HG03342 (cell line): Measurements from ENCODE around the gene HSH2D.

ENCODE experiments used
- ATAC-seq: cut with Tn5 transposase; IDR thresholded peaks from one replicate; pipeline ENCODE4 v1.9.1; 2021; ENCODE audit warnings: mild to moderate bottlenecking, moderate library complexity; ENCODE audit not compliant: unreplicated experiment

The HSH2D gene

DNA sequence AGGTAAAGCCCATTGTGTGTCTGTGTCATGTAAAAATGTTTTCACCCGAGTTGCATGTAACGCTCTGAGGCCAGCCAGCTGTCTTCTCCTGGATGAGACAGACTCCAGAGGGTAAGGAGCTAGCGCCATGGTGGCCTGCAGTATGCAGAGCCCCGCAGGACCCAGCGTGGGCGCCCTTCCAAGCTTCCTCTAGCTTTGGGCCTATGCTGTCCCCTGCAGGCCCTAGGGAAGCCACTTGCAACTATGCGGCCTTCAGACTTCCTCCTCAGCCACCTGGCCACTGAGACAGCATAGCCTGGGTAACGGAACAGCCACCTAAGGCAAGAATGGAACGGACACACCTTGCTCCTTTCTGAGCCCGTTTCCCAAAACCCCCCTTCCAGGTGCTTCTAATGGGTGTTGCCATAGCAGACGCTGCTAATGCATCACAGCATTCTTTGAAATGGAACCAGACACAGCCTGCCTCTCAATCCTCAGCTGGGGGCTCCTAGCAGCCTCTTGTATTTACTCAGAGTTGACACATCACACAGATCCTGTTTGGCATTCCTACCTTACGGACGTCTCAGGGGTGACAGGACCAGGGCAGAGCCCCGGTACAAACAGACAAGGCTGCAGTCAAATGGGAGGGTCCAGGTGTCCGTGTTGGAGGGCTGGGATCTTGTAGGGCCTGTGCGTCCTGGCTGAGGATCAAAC lies 47.9 kb downstream of the HSH2D start:
- no peak for ATAC-seq

DNA sequence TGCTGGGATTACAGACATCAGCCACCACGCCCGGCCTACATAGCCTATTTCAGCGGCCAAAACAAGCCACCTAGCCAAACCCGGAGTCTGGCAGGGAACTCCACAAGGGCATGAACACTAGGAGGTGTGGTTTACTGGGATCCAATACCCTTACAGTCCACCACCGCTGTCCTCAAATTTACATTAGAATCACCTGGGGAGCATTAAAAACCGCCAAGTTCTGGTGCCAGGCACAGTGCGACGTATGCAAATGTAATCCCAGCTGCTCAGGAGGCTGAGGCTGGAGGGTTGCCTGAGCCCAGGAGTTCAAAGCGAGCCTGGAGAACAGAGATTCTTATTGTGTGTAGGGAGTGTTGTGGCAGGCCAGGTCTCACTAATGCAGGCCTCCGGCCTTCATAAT lies 50.0 kb downstream of the HSH2D start:
- ATAC-seq: no peak

DNA sequence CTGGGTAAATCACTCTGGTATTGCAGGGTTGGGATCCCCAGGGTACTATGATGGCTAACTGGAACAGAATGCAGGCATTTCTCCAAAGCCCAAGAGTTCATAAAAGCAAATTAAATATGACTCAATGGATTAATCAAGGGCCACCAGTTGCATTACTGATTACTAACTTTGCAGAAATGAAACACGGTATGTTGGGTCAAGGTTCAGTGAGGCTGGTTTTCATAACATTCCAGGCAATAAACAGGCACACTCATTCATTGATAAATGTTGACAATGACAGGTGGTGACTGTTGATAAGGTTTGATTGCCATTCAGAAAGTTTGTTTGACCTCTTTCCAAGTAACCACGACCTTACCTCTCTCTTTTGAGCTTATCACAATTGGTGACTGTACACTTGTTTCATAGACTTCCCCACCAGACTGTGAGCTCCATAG lies 53.7 kb downstream of the HSH2D start:
- no peak for ATAC-seq

DNA sequence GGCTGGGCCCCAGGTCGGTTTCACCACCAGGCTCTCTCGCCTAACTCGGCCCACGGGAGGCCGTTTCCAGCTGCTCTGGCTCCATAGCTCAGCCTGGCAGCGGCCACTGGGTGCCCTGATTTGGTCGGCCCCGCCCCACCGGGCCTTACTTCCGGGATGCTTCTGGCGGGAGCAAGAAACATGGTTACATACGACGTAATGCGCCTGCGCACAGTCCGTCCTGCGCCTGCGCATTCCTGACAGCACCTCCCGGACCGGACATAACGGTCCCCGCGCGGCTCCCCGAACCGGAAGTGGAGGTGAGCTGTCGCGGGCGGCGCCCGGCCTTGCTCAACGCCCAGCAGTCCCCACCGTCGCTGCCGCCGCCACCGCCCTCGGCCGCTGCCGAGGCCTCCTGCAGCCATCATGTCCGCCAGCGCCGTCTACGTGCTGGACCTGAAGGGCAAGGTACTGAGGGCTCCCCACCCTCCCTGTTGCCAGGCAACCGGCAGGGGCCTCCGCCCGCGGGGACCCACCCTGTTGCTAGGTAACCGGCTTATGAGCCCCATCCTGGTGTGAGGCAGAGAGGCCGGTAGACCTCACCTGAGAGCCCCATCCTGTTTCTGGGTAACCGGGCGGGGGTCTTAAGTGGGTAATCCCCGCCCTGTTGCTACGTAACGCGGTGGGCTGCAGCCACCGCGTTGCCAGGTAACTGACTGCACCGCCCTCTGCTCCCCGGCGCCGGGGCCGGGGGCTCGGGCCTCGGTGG lies 54.3 kb downstream of the HSH2D start, which contains the start of gene AP1M1:
Gene AP1M1, plus strand, starts transcription at position 290 of the 748 bp plus-strand sequence. Its CDS starts 116 bp downstream, at position 406.
- peak; percentile 89 for ATAC-seq

GRCh38 chr19:16198370-16198651 lies 54.8 kb downstream of the HSH2D start:
- no peak for ATAC-seq

DNA sequence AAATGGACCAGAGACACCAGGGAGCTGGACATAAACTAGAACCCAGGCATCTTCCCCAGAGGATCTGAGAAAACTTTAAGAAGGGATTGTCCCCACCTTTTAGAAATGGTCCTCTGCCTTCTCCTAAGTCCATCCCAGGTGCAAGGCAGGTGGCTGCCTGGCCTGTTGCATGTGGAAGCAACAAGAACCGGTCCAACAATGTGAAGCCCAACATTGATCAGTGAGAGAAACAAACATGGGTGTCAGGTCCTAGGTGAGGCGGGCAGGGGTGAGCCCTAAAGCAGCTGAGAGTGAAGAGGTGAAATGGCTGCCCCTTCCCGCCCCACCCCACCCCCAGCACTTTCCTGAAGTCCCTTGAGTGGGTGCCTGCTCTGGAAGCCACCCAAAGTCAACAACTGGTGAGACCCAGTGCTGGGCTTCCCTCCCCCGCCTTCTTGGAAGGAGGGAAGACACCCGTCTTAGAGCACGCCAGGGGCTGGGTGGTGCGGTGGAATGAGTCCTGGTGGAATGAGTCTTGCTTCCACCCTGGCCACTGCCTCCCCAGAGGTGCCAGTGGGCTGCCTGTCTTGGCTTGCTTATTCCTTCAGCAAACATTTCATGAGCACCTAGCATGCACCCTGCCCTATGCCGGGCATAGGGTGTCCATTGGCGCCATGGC lies 55.9 kb downstream of the HSH2D start:
- ATAC-seq: no peak

- ATAC-seq: no peak
Measured at GRCh38 chr19:16200038-16201010, 56.8 kb downstream of the HSH2D start.

- no peak for ATAC-seq
Measured at GRCh38 chr19:16201011-16201391, 57.5 kb downstream of the HSH2D start.

GRCh38 chr19:16202320-16203255 lies 59.1 kb downstream of the HSH2D start:
- ATAC-seq: no peak

GRCh38 chr19:16203256-16204004 lies 59.9 kb downstream of the HSH2D start:
- ATAC-seq: no peak

DNA sequence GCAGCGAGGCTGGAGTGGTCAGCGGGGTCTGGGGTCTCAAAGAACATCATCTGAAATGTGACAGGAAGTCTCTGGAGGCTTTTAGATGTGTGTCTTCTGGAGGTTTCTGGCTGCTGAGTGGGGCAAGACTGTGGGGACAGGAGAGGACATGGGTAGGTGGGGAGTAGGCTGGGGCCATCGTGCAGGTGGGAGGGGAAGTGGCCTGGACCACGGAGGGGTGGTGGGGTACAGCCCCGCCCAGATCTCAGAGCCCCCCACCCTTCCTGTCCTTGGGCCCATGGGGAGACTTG lies 60.5 kb downstream of the HSH2D start:
- no peak for ATAC-seq

DNA sequence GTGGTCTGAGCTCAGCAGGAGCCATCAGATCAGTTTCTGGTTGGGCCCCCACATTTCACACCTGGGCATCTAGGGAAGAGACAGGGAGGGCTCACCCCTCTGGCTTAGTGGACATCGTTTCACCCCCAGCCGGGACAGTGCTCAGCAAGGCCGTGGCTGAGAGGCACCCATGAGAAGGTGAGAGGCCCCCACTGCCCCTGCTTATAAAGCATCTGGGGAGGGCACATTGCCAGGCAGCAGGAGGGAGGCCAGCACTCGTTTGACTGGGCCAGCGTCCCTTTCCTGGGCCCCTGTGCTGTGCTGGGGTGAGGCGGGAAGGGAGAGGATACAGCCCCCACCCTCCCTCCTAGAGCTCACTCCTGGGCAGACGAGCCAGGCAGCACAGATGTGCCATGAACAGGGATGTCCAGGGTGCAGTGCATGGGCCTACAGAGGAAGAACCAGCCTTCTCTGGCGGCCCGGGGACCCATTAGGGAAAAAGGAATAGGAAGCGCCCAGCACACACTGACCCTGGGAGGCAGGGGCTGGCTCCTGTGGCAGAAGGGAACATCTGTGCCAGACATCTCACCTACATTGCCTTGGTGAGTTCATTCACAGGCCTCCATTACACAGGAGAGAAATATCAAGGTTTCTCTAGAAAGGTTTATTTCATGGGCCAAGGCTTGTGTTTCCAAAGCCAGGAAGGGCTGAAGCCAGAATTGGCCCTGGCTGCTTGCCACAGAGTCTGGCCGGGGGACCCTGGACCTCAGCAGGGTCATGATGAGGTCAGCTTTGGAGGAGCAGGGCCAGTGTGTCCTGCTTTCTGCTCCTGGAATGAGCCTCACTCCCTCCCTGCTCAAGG lies 61.9 kb downstream of the HSH2D start:
- ATAC-seq: no peak

- no peak for ATAC-seq
Measured at GRCh38 chr19:16206046-16206605, 62.6 kb downstream of the HSH2D start.

DNA sequence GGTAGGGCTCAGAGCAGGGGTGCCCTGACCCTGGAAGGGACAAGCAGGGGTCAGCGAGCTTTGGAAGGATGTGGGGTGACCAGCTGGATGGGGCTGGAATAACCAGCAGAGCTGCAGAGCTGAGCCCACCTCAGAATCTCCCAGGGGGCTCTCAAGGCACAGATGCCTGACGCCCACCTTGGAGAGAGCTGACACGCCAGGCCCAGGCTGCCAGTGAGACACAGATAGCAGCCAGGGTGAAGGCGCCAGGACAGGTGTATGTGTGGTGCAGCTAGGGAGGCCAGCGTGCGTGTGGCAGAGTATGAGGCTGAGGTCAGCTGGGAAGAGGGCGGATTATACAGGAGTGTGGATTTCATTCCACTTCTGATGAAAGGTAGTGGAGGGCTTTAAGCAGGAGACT lies 63.2 kb downstream of the HSH2D start:
- no peak for ATAC-seq

DNA sequence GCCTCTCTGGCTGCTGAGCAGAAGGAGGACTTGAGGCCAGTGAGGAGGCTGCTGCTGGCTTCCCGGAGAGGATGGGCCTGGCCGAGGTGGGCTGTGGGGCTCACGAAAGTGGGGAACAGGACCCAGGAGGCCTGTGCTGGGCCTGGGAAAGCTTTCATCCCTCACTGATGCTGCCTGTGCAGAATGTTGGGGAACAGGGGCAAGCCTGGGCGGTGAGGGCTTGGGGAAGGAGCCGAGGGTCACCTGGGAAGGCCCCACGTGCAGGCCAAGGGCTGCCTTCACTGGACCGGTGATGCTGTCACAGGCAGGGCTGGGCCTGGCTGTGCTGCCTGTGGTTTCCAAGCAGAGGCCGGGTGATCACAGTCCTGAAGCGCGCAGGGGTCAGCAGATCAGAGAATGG lies 63.6 kb downstream of the HSH2D start:
- no peak for ATAC-seq

- no peak for ATAC-seq
Measured at GRCh38 chr19:16207490-16208025, 64.1 kb downstream of the HSH2D start.
